Measurements from ENCODE around the gene LRMDA.

- TF ChIP-seq ASH2L (IDR thresholded peaks at IDR 0.05; ENCODE audit: borderline replicate concordance, low read depth) (no peak), JUND (IDR thresholded peaks at IDR 0.05; ENCODE audit: low read depth, low read length) (no peak)
Observed at GRCh38 chr10:76522547-76522946, 1091.1 kb downstream of the LRMDA start.

All from GM12878 (cell line).